ENCODE measurements around the gene CHCHD6.

CHCHD6 gene

DNA sequence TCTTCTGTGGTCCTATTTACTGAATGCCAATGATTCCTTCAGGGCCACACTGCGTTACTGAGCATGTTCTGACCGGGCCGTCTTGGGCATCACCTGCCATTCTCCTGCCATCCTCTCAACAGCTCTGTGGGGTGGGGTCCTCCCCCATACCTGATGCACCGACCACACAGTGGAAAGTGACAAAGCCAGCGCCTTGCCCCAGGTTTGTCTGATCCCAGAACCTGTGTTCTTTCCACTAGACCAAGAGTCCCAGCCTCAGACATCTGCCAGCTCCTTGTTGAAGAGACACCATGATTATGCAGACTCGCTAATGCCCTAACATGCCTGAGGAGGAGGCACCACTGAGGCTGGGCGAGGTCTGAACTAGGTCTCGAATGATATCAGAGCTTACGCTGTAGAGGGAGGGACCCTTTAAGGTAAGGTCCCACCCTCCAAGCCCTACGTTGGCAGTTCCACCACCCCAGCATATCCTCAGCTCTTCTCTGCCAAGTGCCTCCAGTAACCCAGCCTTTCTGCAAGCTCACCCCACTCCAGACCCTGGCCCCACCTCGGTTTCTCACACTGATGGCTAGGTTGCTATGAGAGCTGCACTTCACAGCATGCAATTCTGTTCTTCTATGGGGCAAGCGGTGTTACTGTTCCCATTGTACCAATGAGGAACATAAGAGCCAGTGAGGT, 249.1 kb downstream of the CHCHD6 start:
- TF ChIP-seq, protein P1, sequence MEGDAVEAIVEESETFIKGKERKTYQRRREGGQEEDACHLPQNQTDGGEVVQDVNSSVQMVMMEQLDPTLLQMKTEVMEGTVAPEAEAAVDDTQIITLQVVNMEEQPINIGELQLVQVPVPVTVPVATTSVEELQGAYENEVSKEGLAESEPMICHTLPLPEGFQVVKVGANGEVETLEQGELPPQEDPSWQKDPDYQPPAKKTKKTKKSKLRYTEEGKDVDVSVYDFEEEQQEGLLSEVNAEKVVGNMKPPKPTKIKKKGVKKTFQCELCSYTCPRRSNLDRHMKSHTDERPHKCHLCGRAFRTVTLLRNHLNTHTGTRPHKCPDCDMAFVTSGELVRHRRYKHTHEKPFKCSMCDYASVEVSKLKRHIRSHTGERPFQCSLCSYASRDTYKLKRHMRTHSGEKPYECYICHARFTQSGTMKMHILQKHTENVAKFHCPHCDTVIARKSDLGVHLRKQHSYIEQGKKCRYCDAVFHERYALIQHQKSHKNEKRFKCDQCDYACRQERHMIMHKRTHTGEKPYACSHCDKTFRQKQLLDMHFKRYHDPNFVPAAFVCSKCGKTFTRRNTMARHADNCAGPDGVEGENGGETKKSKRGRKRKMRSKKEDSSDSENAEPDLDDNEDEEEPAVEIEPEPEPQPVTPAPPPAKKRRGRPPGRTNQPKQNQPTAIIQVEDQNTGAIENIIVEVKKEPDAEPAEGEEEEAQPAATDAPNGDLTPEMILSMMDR (IDR thresholded peaks at IDR 0.05; ENCODE audit: extremely low read depth, missing control alignments): no peak
- no peak for DNase-seq (ENCODE audit: low spot score)

- peak; percentile 62 for DNase-seq (ENCODE audit: low spot score)
- TF ChIP-seq, protein P1 (IDR thresholded peaks at IDR 0.05; ENCODE audit: extremely low read depth, missing control alignments): no peak
These were observed 250.3 kb downstream of the CHCHD6 start for GRCh38 chr3:126954141-126954842.

- DNase-seq (ENCODE audit: low spot score): peak; percentile 64
- TF ChIP-seq, protein P1 (IDR thresholded peaks at IDR 0.05; ENCODE audit: extremely low read depth, missing control alignments): no peak
These were observed 251.2 kb downstream of the CHCHD6 start for GRCh38 chr3:126955004-126955790.

DNA sequence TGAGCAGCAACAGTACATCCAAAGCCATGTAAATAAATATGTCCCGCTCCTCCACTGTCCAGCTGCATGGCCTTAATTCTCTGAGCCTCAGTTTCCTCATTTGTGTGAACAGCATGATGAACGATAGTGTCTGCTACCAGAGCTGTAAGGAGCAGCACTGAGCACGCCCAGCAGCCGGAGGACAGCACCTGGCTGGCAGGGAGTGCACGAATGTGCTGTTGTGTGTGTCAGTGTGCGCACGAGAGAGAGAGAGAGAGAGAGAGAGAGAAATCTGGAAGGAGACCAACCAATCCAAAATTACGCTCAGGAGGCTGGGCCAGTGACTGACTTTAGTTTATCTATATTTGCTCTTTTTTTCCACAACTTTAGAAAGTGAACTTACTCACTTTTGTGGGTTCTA, 252.3 kb downstream of the CHCHD6 start:
- no peak for DNase-seq (ENCODE audit: low spot score)
- TF ChIP-seq, protein P1 (IDR thresholded peaks at IDR 0.05; ENCODE audit: extremely low read depth, missing control alignments): no peak

DNA sequence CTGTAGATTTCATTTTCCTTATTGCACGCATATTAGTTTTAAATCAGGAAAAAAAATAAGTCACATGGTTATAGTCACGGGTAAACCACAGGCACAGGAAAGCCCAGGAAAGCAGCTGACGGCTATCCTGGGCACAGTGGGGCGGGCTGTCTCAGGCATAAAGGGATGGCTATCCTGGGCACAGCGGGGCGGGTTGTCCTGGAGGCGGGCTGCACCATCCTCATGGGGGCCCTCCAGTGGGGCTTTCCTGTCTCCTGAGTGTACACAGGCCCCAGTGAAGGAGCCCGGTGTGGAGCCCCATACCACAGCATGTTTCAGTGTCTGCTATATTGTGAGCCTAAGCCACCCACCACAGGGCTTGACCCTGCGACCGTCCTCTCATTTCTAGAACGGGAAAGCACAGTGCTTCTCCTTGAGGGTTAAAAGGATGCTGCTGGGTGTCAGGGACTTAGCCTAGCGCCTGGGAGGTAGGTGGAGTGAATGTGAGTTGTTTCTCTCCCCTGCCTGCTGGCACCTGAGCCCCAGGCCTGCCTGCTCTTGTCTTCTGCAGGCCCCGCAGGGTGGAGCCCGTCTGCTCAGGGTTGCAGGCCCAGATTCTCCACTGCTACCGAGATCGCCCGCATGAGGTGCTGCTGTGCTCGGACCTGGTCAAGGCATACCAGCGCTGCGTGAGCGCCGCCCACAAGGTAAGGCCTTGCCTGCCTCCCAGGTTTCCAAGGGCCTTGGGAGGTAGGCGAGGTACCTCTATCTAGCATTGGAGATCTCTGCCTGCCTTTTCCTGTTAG, 253.0 kb downstream of the CHCHD6 start:
- TF ChIP-seq, protein P1 (IDR thresholded peaks at IDR 0.05; ENCODE audit: extremely low read depth, missing control alignments): no peak
- no peak for DNase-seq (ENCODE audit: low spot score)

GRCh38 chr3:126957776-126958637, 254.0 kb downstream of the CHCHD6 start:
- DNase-seq (ENCODE audit: low spot score): no peak
- TF ChIP-seq, protein P1 (IDR thresholded peaks at IDR 0.05; ENCODE audit: extremely low read depth, missing control alignments): no peak

Data from GM20000 (cell line).